ENCODE measurements around the gene LARP4B. TPM values are rescaled to one million over a fixed set of nuclear protein-coding genes. Genes with fewer than 3 reads are reported as not detected.

Gene LARP4B
- total and polyA plus RNA-seq, 2 of the 13 experiments (the other 11 are each of a cell fraction or from before 2014, with no cell fraction given), result 19.5 to 30.2 TPM

DNA sequence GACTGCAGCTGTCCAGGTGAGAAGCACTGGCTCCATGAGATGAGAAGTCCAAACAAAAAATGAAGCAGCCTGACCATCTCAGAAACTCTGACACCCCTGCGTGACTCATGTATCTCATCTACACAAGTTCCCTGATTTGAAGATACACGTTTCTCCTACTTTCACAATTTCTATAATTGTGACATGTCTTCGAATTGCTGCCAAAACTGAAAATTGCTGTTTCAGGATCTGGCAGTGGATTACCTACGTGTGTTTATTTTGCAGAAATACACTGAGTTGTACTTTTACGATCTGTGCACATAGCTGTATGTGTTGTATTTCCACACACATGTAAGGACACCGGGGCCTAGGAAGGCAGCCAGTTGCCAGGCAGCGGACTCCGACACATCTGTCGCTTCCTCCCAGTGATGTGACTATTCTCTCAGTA, 53.2 kb downstream of the LARP4B start:
- H3K27ac ChIP-seq (ENCODE audit: extremely low read length, insufficient read depth, low read length), result no peak overlapping the region
- in situ Hi-C loops (cut with HindIII; ENCODE audit: extremely low pct_ligation_motif_present, low pct_unique_long_range_greater_than_20kb), result no loop called here
- no peaks in the 10 kb centered on the region for H3K9me3 ChIP-seq (ENCODE audit: low read length)
- ChIA-PET POLR2A (interaction anchor here (0.5 kb wide), 1 partner anchor 111 kb away, joined by 6 read pairs; no protein-coding TSS in a partner anchor), CTCF (ENCODE audit: low intra/inter-chr PET ratio, low total read pairs) (no interaction called here)
- H3K9ac ChIP-seq (ENCODE audit: insufficient read depth, low read depth, low read length), result no peak overlapping the region
- H3K4me3 ChIP-seq (replicated peaks in 1 of 3; ENCODE audit: insufficient read depth in 1 of 3, low read depth in 2 of 3, low read length in 3 of 3), result no peak overlapping the region
- H3K4me1 ChIP-seq (ENCODE audit: insufficient read depth, low read length), result peaks cover 31% of the 10 kb centered on the region
- H3K4me2 ChIP-seq (ENCODE audit: low read depth, low read length), result no peak overlapping the region
- peaks cover 14% of the 10 kb centered on the region for H3K79me2 ChIP-seq (ENCODE audit: insufficient read depth, low read length)
- intact Hi-C loops (cut with micrococcal nuclease; ENCODE audit: unreplicated experiment), result no loop called here
- no peaks in the 10 kb centered on the region for H3K27me3 ChIP-seq (ENCODE audit: control insufficient read depth in 1 of 2, insufficient read depth in 2 of 2, low read length in 2 of 2)
- ATAC-seq (no peak), DNase-seq (ENCODE audit: low spot score) (no peak), FAIRE-seq (no peak)
- no peak overlapping the region for H2AFZ ChIP-seq (ENCODE audit: low read length)
- WGBS (ENCODE audit: low lambda C conversion rate), result 98% methylated on average over 9 of the region's 9 CpGs
- no TSS peak for BruUV-seq (replicated peaks)
- H3K36me3 ChIP-seq (replicated peaks in 1 of 2; ENCODE audit: control insufficient read depth in 1 of 2, insufficient read depth in 2 of 2, low read length in 2 of 2), result peaks cover 19 to 68% of the 10 kb centered on the region in 2 experiments
- no peaks in the 10 kb centered on the region; the same call in 1 of the 2 replicates for H4K20me1 ChIP-seq (ENCODE audit: insufficient read depth, low read length)
- no peak for TF ChIP-seq ATF7 (IDR thresholded peaks at IDR 0.05)
- TF ChIP-seq ATF7 (CRISPR knock-in tag; IDR thresholded peaks at IDR 0.05), result no peak
- no peak for TF ChIP-seq ZNF251 (CRISPR knock-in tag; IDR thresholded peaks at IDR 0.05)
- TF ChIP-seq, protein P1, sequence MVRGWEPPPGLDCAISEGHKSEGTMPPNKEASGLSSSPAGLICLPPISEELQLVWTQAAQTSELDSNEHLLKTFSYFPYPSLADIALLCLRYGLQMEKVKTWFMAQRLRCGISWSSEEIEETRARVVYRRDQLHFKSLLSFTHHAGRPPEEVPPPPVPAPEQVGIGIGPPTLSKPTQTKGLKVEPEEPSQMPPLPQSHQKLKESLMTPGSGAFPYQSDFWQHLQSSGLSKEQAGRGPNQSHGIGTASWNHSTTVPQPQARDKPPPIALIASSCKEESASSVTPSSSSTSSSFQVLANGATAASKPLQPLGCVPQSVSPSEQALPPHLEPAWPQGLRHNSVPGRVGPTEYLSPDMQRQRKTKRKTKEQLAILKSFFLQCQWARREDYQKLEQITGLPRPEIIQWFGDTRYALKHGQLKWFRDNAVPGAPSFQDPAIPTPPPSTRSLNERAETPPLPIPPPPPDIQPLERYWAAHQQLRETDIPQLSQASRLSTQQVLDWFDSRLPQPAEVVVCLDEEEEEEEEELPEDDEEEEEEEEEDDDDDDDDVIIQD (CRISPR knock-in tag; IDR thresholded peaks at IDR 0.05; ENCODE audit: low read depth), result no peak
- no peak for TF ChIP-seq ZNF326 (CRISPR knock-in tag; IDR thresholded peaks at IDR 0.05; ENCODE audit: borderline replicate concordance)
- TF ChIP-seq, protein P2, sequence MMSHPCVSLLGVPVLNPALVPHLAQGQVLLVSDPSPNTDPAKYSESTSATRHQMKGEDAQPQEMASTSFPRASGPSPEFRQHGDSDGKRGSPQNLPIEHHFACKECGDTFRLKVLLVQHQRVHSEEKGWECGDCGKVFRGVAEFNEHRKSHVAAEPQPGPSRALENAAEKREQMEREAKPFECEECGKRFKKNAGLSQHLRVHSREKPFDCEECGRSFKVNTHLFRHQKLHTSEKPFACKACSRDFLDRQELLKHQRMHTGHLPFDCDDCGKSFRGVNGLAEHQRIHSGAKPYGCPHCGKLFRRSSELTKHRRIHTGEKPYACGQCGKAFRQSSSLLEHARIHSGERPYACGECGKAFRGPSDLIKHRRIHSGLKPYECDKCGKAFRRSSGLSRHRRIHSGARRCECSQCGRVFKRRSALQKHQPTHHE (CRISPR knock-in tag; IDR thresholded peaks at IDR 0.05; ENCODE audit: borderline replicate concordance), result no peak
- no peak for TF ChIP-seq KAT7 (CRISPR knock-in tag; IDR thresholded peaks at IDR 0.05; ENCODE audit: borderline replicate concordance)
- TF ChIP-seq, protein P3, sequence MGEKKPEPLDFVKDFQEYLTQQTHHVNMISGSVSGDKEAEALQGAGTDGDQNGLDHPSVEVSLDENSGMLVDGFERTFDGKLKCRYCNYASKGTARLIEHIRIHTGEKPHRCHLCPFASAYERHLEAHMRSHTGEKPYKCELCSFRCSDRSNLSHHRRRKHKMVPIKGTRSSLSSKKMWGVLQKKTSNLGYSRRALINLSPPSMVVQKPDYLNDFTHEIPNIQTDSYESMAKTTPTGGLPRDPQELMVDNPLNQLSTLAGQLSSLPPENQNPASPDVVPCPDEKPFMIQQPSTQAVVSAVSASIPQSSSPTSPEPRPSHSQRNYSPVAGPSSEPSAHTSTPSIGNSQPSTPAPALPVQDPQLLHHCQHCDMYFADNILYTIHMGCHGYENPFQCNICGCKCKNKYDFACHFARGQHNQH (CRISPR knock-in tag; IDR thresholded peaks at IDR 0.05), result no peak
- no peak for TF ChIP-seq PHF20 (CRISPR knock-in tag; IDR thresholded peaks at IDR 0.05)
- no peak for TF ChIP-seq ZNF10 (CRISPR knock-in tag; IDR thresholded peaks at IDR 0.05; ENCODE audit: borderline replicate concordance, low read depth)
- TF ChIP-seq, protein P4, sequence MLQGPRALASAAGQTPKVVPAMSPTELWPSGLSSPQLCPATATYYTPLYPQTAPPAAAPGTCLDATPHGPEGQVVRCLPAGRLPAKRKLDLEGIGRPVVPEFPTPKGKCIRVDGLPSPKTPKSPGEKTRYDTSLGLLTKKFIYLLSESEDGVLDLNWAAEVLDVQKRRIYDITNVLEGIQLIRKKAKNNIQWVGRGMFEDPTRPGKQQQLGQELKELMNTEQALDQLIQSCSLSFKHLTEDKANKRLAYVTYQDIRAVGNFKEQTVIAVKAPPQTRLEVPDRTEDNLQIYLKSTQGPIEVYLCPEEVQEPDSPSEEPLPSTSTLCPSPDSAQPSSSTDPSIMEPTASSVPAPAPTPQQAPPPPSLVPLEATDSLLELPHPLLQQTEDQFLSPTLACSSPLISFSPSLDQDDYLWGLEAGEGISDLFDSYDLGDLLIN (CRISPR knock-in tag; IDR thresholded peaks at IDR 0.05; ENCODE audit: borderline replicate concordance), result no peak
- TF ChIP-seq, protein P5, sequence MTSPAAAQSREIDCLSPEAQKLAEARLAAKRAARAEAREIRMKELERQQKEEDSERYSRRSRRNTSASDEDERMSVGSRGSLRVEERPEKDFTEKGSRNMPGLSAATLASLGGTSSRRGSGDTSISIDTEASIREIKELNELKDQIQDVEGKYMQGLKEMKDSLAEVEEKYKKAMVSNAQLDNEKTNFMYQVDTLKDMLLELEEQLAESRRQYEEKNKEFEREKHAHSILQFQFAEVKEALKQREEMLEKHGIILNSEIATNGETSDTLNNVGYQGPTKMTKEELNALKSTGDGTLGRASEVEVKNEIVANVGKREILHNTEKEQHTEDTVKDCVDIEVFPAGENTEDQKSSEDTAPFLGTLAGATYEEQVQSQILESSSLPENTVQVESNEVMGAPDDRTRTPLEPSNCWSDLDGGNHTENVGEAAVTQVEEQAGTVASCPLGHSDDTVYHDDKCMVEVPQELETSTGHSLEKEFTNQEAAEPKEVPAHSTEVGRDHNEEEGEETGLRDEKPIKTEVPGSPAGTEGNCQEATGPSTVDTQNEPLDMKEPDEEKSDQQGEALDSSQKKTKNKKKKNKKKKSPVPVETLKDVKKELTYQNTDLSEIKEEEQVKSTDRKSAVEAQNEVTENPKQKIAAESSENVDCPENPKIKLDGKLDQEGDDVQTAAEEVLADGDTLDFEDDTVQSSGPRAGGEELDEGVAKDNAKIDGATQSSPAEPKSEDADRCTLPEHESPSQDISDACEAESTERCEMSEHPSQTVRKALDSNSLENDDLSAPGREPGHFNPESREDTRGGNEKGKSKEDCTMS (CRISPR knock-in tag; conservative IDR thresholded peaks at IDR 0.05), result no peak
